Testis (tissue), 2 donors: ENCODE measurements around the gene ZNF618.

Experiments
- CTCF ChIP-seq, 3 experiments: fragments of 450-650 bp in 2 of 3; fragments of 200-600 bp in 1 of 3; sonication (generic) in 1 of 3; IDR thresholded peaks; one replicate each; pipeline ENCODE4 v1.5.1; 2016 to 2019; ENCODE audit warnings: antibody characterized with exemption in 3 of 3, mild to moderate bottlenecking in 2 of 3, moderate library complexity in 1 of 3
- POLR2A ChIP-seq: fragments of 450-650 bp; IDR thresholded peaks from one replicate; pipeline ENCODE4 v1.6.1; 2017; ENCODE audit warnings: antibody characterized with exemption, mild to moderate bottlenecking, moderate library complexity

GRCh38 chr9:114105236-114105635 lies 229.1 kb downstream of the ZNF618 start:
- TF ChIP-seq POLR2A, result no peak
- no peak for TF ChIP-seq CTCF (IDR thresholded peaks at IDR 0.05)
